ENCODE measurements around the gene RSBN1L. TPM values are rescaled to one million over a fixed set of nuclear protein-coding genes. Genes with fewer than 3 reads are reported as not detected.

RSBN1L gene
- 69.3 TPM for total RNA-seq

GRCh38 chr7:77696057-77696642, at the start of gene RSBN1L:
TSS of gene RSBN1L (plus strand) at chr7:77696459. CDS start at chr7:77696470, 11 bp downstream.

DNA sequence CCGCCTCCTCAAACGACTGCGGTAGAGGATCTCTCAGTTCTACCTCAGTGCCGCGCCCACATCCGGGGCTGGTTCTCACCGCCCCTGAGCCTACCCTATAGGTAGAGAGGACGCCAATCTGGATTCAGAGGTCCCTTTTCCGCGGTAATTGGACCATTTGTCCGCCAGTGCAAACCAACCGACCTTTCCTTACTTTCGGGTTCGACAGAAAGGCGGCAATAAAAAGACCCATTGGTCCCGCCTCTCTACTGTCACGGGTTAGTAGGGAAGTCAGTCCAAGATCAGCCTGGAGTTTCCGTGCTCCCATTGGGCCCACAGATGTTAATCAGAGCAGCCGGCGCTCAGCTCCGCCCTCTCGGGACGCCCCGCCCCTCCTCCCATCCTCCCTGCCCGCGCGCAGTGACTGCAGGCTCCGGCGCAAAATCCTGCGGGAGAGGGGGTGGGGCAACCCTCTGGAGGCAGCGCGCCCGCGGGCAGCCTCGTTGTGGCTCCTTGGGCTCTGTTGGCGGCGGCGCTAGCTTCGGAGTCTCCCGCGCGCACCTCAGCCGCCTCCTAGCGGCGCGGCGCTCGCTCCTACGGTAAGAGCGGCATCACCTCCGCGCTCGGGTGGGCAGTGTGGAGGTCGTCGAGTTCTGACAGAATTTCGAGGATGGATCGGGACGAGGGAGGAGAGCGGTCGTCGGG, 102.3 kb downstream of the RSBN1L start, which contains the start of the genes PHTF2 and TMEM60:
PHTF2 (plus strand) TSS at position 380 of the 684 bp plus-strand sequence.
TMEM60 (minus strand) TSS at position 41 of the 684 bp plus-strand sequence. CDS start 4,061 bp downstream, outside the sequence.

Other genes starting within 250 kb of the RSBN1L start
- 121 TPM for gene PTPN12, start 159.2 kb upstream of the RSBN1L start, total RNA-seq
- 12.6 TPM for gene TMEM60, start 102.0 kb downstream of the RSBN1L start, total RNA-seq
- 39.7 TPM for gene PHTF2, start 102.3 kb downstream of the RSBN1L start, total RNA-seq

Measured in camera-type eye (tissue), 1 donor.